C1 segment of cervical spinal cord (tissue), 14 donors: ENCODE data around the gene FKBP5.
"Not testable (repeated sequence)": the region's sequence is repeated elsewhere in the genome, so short reads cannot be mapped to it uniquely, and the experiment has no call there.

Source experiments
- DNase-seq, 14 donors: peaks; one replicate each; lab custom pipeline; 2025; lab: John Stamatoyannopoulos, UW

Gene FKBP5

DNA sequence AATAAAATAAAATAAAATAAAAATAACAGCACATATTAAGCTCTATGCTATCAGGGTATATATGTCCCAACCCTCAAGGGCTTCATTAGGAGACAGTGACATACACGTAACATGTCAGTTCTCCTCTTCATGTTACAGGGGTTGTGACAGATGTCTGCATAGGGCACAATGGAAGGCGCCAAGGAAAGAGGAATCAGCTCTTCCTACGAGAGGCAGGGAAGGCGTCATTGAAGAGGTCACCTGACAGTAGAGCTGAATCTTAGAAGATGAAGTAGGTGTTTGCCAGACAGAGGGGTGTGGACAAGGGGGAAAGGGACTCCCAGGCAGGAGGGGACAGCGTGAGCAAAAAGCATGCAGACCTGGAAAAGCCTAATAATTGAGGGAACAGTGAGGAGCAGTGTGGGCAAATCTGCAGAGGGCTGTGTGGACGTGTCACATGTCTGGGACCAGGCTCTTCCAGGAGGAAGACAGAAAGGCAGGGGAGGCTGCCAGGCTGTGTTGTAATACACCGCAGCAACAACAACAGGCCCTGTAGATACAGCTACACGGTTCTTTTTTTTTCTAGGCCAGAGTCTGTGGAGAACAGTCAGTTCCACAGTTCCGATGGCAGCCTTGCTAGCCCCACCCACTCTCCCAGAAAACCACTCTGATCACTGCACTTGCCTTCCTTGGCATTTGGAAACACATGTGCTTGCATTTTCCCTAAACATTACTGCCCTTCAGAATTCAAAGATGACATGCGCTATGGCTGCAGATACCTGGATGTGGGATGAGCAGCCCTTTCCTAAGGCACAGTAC lies 2.5 kb upstream of the FKBP5 start:
- peak in 10 of 14 donors; percentile 12 to 66 (median 40) for DNase-seq

DNA sequence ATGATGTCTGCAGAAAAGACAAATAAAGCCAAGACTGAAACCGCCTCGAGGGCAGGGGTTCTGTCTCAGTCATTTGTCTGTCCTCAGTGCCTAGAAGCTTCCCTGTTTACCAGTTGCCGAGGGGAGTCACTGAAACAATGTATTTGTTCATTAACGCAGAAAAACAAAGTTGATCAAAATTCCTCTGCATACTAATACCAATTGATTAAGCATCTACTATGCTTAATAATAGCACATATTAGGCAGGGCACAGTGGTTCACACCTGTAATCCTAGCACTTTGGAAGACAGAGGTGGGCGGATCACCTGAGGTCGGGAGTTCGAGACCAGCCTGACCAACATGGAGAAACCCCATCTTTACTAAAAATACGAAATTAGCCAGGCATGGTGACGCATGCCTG lies 1.8 kb upstream of the FKBP5 start:
- no peak for DNase-seq

DNA sequence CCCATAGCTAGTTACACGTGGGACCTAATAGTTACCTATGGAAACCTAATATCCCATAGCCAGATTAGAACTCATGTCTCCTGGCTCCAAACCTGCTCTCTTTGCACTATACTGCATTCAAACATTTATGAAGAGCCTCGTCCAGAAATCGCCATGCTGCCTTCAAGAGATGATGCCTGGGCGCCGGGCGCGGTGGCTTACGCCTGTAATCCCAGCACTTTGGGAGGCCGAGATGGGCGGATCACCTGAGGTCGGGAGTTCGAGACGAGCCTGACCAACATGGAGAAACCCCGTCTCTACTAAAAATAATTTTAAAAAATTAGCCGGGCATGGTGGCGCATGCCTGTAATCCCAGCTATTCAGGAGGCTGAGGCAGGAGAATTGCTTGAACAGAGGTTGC lies 1.3 kb upstream of the FKBP5 start:
- DNase-seq: not testable (repeated sequence)

DNA sequence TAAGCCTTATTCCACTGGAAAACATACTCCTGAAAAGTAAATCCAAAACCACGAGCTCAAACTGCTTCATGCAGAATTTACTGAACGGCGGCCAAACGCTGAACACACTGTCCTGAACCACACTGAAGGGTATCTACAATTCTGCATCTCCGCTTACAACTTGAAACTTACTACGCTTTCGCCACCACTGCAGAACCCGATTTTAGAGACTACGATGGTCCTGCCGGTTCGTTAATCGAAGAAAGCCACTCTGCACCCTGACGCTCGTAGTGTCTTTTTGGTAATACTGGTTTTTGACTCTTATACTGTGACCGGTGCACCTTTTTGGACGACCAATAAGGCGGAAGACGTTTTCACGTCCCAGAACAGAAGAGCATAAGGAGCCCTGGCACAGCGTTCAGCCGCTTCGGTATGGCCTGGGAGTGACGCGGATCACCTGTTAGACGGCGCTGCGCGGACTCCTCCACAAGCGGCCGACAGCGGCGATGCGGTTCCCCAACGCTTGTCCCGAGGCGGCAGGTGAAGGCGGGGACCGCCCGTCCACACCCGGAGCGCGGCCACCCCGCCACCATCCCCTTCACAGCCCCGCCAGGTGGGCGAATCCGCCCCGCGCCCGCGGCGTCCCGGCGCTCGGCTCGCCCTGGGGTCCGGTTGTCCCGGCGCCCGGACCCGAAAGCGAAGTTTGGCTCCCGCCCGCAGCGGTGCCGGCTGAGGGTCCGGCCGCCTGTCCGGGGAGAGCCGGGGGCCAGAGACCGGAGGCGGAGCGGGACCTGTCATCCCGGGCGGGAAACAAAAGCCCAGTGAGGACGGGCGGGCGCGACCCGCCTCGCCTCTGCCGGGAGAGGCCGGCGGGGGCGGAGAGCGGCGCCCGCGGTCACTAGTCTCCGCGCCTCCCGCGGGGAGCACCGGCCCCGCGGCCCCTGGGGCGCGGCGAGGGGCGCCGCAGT lies 784 bp downstream of the FKBP5 start:
- peak in 8 of 14 donors; percentile 28 to 49 (median 37) for DNase-seq

DNA sequence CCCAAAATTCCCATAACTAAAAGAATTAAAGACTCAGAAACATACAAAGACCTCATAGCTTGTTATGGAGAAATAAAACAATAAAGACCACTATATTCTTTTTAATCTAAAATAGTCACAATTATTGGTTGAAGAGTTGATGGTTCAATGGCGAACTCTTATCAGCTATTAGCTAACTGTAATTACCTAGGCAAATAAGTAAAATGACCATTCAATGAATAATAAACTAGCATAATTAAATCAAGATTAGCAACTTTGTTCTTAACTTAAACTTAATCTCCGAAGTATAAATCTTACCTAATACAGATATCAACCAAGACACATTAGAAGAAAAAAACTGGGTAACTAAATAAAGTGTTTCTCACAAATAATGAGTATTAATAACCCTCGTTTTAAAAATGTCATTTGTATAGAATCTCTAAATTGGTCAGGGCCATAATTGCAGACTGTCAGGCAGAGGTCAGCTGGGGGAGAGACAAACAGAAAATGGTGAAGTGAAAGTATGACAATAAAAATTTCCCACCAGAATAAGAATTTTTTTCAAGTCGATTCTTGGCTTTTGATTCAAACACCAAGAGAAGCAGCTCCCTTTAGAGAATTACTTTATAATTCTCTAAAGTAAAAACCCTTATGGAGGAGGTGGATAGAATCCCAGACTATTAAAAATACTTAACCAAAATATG lies 1.7 kb downstream of the FKBP5 start:
- no peak for DNase-seq

DNA sequence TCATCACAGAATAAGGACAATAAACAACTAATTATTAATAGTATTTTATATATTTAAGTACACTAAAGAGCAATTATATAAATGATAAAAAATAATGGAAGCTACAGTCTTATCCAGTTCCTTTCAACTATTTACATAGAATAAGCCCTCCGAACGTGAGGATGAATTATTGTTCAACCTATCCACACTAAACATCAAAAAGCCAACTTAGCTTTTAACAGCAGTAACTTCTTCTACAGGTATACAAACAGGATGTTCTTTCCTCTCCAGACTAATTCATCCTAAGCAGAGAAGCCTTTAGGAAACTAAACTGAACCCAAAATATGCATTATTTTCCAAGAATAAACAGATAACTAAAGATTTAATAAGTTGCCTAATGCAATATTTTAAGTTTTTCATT lies 2.3 kb downstream of the FKBP5 start:
- no peak for DNase-seq

DNA sequence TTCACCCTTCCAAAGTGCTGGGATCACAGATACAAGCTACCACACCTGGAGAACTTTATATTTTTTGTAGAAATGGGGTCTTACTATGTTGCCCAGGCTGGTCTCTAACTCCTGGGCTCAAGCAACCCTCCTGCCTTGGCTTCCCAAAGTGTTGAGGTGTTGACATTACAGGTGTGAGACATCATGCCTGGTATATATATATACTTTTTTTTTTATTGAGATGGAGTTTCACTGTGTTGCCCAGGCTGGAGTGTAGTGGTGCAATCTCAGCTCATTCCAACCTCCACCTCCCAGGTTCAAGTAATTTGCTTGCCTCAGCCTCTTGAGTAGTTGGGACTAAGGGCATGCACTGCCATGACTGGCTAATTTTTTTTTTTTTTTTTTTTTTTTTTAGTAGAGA lies 5.4 kb downstream of the FKBP5 start:
- DNase-seq: no peak

DNA sequence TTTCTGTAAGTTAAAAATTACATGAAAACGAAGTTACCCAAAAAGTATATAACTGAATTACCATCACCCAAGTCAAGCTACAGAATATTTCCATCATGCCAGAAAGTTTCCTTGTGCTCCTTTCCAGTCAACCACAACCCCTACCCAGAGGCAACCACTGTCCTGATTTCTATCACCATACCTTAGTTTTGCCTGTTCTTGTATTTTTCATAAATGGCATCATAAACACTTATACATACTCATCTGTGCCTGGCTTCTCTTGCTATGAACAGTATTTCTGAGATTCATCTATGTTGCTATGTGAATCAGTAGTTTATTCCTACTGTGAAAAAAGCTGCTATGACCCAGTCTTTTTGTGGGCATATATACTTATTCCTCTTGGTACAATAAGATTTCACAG lies 7.4 kb downstream of the FKBP5 start:
- no peak for DNase-seq

DNA sequence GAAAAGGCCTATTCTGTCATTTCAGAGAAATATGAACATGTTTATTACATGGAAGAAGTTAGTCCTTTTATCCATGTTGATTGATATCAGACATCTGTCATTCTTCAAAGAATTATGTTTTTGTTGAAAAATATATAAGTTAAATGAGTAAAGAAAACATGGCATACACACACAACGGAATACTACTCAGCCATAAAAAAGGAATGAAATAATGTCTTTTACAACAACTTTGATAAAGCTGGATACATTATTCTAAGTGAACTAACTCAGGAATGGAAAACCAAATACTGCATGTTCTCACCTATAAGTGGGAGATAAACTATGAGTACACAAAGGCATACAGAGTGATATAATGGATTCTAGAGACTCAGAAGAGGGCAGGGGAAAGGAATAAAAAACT lies 9.3 kb downstream of the FKBP5 start:
- DNase-seq: no peak

DNA sequence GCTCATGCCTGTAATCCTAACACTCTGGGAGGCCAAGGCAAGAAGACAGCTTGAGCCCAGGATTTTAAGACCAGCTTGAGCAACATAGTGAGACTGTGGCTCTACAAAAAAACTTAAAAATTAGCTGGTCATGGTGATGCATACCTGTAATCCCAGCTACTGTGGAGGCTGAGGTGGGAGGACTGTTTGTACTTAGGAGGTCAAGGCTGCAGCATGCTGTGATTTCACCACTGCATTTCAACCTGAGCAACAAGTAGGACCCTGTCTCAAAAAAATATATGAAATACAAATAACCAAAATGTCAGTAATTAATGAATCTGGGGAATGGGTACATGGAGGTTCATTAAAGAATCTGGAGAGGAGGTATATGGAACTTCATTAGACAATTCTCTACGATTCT lies 9.9 kb downstream of the FKBP5 start:
- no peak for DNase-seq

DNA sequence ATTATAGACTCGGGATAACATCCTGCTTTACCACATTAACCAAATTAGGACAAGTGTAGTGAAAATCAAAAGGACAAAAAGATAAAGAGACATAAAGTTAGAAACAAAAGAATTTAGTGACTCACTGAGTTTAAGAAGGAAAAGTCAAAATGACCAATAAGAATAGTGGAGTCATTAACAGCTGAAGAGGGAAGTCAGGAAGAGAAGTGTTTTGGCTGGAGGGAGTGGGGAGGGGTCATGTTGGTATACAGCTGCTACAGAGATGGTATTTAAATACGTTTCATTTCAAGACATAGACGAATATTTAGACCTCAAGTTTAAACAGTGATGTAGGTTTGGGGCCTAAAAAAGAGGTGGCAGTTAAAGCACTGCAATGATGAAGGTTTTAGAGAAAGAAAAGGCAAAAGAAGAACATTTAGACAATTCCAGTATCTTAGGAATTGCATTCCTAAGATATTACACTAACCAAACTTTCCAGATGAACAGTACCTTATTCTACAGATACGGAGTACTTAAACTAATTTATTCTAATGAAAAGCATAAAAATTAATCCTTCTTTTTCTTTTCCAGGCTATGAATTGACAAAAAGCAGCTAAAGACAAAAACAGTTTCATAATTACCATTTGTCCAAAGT lies 10.6 kb downstream of the FKBP5 start:
- no peak for DNase-seq

DNA sequence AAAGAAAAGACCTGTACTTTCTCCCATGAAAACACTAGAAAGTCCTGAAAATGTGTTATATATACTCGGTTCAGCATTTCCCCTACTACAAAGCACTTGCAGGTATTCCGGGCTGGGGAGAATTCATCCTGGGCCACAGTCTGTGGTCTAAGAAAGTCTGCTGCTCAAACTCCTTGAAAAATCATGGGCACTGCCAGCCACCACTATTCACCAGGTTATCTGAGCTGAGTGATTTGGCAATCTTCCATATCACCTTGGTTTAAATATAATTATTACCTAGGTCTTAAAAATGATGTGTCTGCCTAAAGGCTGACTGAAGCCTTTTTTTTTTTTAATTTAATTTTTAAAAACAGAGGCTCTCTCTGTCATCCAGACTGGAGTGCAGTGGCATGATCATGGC lies 11.3 kb downstream of the FKBP5 start:
- no peak for DNase-seq

DNA sequence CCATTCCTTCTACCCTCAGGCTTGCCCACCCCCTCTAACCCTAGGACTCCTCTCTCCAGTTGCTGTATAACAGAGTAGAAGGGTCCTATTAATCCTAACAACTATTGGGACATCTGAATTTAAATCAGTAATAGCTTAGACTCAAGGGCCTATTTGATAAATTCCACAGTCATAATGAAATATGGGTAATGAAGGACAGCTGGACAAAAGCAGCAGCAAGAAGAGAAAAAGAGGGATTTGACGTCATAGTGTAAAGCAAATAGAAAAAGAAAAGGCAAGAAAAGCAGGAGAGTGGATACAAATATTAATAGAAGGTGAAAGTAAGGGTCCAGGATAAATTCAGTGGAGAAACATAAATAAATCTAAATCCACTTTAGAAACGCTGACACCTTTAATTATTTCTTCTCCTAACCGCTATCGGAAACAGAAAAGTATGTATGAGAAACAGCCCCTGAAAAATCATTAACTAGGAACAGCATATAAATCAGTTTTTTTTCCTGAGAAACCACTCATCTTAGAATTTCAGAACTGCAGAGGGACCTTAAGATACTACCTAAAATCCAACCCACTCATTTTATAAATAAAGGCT lies 12.8 kb downstream of the FKBP5 start:
- DNase-seq: no peak

DNA sequence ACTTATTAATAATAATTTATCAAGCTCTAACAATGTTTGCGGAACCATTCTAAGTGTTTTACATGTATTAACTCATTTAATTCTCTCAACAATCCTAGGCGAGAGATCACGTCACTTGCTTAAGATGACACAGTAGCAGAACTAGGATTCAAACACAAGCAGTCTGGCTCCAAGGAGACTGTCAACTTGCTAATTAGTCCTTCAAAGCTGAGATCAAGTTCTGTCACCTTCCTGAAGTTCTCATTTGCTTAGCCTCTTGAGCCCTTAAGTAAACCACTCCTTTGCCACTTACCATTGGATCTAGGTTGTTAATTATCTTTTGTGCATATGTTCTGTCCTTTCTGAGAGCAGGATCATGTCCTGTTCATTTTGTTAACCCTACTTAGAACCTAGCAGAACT lies 14.1 kb downstream of the FKBP5 start:
- no peak for DNase-seq

DNA sequence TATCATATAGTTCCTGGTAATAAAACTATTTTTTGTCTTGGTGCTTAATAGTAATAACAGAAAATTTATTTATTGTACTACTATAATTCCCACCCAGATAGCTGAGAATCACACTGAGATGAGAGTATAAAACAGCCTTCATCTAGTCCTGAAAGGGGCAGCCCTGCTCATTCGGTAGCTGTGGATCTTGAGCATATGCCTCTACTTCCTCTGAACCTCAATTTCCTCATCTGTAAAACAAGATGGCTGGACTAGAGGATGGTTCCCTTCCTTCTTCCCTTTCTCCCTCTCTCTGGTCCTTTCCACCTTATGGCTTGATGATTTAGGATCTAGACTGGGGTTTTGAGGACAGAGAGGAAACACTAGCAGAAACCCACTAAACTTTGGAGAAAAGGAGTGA lies 15.0 kb downstream of the FKBP5 start:
- DNase-seq: no peak

DNA sequence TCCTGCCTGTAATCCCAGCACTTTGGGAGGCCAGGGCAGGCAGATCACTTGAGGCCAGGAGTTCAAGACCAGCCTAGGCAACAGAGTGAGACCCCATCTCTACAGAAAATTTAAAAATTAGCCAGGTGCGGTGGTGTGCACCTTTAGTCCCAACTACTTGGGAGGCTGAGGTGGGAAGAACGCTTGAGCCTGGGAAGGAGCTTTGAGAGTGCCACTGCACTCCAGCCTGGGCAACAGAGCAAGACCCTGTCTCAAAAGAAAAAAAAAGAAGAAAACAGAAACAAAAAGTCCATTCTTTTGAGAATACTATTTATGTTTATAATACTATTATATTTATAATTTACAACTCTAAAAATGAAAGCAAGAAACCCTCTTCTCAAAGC lies 15.4 kb downstream of the FKBP5 start:
- not testable (repeated sequence) for DNase-seq

DNA sequence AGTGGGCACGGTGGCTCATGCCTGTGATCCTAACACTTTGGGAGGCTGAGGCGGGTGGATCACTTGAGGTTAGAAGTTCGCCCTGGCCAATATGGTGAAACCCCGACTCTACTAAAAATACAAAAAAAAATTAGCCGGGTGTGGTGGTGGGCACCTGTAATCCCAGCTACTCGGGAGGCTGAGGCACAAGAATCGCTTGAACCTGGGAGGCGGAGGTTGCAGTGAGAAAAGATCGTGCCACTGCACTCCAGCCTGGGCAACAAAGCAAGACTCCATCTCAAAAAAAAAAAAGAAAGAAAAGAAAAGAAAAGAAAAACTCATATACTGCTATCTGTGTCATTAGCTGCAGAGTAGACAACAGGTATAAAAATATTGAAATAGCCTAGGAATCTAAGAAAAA lies 18.3 kb downstream of the FKBP5 start:
- DNase-seq: not testable (repeated sequence)

DNA sequence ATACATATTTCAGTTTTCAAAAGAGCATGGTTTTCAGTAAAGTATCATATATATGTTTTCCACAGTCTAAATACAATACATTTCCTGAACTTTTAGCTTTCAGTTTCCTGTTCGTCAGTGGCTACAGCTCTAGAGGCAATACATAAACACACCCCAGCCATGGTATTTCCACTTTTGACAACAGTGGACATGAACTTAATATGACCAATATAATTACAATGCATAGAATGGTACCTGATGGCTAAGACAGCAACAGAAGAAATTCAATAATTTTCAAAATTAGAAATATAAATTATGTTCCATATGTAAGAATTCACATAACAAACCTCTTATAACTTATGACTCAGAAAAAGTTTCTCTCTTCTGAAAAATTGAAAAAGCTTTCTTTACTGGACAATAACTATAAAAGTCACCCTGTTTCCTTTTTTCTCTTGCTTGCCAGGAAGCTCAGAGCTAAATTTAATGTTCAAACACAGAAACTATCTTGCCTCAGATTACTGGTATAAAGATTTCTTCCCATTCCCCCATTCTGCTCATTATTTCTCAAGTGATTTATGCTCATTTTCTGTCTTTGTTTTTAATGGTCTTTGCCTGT lies 19.2 kb downstream of the FKBP5 start:
- no peak for DNase-seq

DNA sequence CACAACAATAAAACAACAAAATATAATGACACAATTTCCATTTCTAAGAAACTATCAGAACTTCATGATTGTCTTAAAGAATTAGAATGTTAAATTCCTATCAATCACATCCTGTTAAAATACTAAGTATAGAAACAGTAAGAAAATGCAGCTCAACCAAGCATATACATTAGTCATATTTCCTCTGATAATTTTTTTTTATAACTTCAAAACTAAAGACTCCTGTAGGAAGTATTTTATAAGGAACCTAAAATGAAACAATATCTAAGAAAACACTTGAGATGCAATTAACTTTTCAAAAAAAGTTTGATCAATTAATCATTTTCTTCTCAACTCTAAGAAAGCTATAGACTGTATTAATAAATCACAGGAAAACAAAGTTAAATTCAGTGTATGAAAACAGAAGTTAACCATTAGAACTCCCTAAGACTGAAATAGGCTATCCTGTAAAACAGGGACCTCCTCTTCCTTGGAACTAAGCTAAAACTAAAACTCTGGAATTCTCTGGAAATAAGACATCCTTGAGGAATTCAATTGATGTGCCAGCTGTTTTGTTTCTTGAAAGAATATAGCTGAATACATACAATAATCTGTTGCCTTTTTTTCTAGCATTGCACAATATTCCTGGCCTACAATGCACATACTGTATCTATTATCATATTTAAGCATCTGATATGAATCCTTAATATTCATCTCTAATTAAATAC lies 19.8 kb downstream of the FKBP5 start:
- no peak for DNase-seq

DNA sequence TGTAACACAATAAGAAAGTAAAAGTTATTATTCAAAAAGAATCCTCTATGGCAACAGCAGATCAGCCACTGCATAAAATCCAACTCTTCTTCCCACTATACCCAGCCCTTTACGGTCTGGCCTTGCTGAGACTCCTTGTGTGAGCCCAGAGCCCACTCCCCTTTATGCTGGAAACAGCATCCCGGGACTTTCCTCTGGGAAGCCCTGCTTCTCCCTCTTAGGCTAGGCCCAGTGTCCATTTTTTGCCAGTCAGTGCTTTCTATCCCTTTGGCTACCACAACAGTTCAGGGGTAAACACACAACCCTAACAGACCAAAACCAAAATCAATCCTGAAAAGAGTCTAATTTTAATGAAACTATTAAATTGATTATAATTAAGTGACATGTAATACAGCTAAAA lies 20.6 kb downstream of the FKBP5 start:
- no peak for DNase-seq
